MCF 10A (cell line): Measurements from ENCODE around the gene USP50. TPM values are rescaled to one million over a fixed set of nuclear protein-coding genes. Genes with fewer than 3 reads are reported as not detected.
A peak's percentile ranks its signal among the peaks of the same experiment; 100 is the strongest.

Source experiments
- BruUV-seq: library from RNA; stranded (reverse); fragments of 400-500 nt; replicated peaks from 2 replicates; lab custom pipeline; 2021; lab: Mats Ljungman, UMichigan
- CTCF ChIA-PET: fragments of 300-600 bp; sonication (Branson Sonifier 250); formaldehyde crosslinking; extraction: SDS; loops from one replicate; lab custom pipeline; 2021; ENCODE audit warnings: antibody characterized with exemption, inconsistent platforms; lab: Yijun Ruan, JAX
- POLR2A ChIA-PET: fragments of 300-600, 350-650 bp; sonication (Branson Sonifier 250); formaldehyde crosslinking; extraction: SDS; loops from one replicate; lab custom pipeline; 2020; ENCODE audit warnings: antibody characterized with exemption, inconsistent platforms; lab: Yijun Ruan, JAX
- DNase-seq: peaks from one replicate; pipeline ENCODE4 v3.0.0-alpha.2; 2018; ENCODE audit not compliant: unreplicated experiment
- H3K27ac Mint-ChIP-seq: one replicate; pipeline ENCODE4 v1.8.0; 2022; ENCODE audit warnings: mild to moderate bottlenecking, low read depth, mixed read lengths; ENCODE audit not compliant: unreplicated experiment
- H3K27me3 Mint-ChIP-seq: one replicate; pipeline ENCODE4 v1.8.0; 2022; ENCODE audit warnings: mixed read lengths; ENCODE audit not compliant: insufficient read depth, unreplicated experiment
- H3K36me3 Mint-ChIP-seq: one replicate; pipeline ENCODE4 v1.8.0; 2022; ENCODE audit warnings: mild to moderate bottlenecking, moderate library complexity, mixed read lengths; ENCODE audit not compliant: insufficient read depth, unreplicated experiment
- H3K4me1 Mint-ChIP-seq: one replicate; pipeline ENCODE4 v1.8.0; 2022; ENCODE audit warnings: mixed read lengths; ENCODE audit not compliant: insufficient read depth, unreplicated experiment
- H3K4me3 Mint-ChIP-seq: one replicate; pipeline ENCODE4 v1.8.0; 2022; ENCODE audit warnings: mild to moderate bottlenecking, moderate library complexity, mixed read lengths; ENCODE audit not compliant: unreplicated experiment
- H3K9me3 Mint-ChIP-seq: one replicate; pipeline ENCODE4 v1.8.0; 2022; ENCODE audit warnings: mixed read lengths; ENCODE audit not compliant: unreplicated experiment
- intact Hi-C: fragments of 100-400 bp; cut with micrococcal nuclease; formaldehyde crosslinking; loops from 2 replicates; pipeline ENCODE4 v1.14.1; 2022
- total RNA-seq: library from RNA; stranded (reverse); gene quantifications from 2 replicates; pipeline ENCODE4 v1.2.3, GENCODE V29; 2022
- TF ChIP-seq, protein P1 (sequence below): fragments of 200-600 bp; IDR thresholded peaks from one replicate; pipeline ENCODE4 v1.8.0; 2022; ENCODE audit warnings: antibody characterized with exemption, mild to moderate bottlenecking; ENCODE audit not compliant: unreplicated experiment

USP50 gene
- total RNA-seq, 1 experiment from 2014 or later, result not detected

DNA sequence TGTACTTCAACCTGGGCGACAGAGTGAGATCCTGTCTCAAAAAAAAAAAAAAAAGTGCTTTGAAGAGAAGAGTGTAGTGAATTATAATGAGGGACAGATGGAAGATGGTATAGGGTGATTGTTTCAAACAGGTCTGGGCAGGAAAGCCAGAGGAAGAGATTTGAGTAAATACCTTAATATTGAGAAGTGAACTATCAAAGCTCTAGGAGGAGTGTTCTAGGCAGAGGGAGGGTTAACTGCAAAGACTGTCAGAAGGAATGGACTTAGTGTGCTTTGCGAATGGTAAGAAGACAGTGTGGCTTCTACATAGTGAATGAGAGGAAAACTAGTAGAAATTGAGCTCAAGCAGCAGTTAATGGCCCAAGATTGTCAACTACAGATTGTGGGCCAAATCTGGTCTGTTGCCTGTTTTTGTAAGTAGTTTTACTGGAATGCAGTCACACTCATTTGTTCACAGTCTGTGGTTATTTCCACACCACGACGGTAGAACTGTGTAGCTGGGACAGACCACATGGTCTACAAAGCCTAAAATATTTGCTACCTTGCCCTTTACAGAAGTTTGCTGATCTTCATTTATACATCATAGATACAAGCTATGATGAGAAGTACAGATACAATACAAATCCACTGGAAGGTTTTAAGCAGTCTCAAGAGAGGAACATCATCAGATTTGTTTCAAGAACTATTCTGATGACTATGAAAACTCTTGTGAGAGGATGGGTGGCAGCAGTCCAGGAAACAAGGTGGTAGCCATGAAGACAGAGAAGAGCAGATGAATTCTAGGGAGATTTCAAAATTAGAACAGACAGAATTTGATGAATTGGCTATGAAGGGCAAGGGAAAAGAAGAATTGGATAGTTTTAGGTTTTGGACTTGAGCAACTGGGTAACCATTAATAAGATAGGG lies 16.5 kb upstream of the USP50 start:
- POLR2A ChIA-PET, result interaction anchor here (0.6 to 1.5 kb wide), 5 partner anchors 17 to 410 kb away, joined by 3 to 5 read pairs (median 3); no protein-coding TSS in a partner anchor
- intact Hi-C loops, result no loop called here
- Mint-ChIP-seq H3K27ac (peak overlapping the region; percentile 81), H3K4me3 (no peak overlapping the region), H3K4me1 (peaks cover 12% of the 10 kb centered on the region), H3K27me3 (no peaks in the 10 kb centered on the region), H3K36me3 (peaks cover 86% of the 10 kb centered on the region), H3K9me3 (no peaks in the 10 kb centered on the region)
- TF ChIP-seq, protein P1, sequence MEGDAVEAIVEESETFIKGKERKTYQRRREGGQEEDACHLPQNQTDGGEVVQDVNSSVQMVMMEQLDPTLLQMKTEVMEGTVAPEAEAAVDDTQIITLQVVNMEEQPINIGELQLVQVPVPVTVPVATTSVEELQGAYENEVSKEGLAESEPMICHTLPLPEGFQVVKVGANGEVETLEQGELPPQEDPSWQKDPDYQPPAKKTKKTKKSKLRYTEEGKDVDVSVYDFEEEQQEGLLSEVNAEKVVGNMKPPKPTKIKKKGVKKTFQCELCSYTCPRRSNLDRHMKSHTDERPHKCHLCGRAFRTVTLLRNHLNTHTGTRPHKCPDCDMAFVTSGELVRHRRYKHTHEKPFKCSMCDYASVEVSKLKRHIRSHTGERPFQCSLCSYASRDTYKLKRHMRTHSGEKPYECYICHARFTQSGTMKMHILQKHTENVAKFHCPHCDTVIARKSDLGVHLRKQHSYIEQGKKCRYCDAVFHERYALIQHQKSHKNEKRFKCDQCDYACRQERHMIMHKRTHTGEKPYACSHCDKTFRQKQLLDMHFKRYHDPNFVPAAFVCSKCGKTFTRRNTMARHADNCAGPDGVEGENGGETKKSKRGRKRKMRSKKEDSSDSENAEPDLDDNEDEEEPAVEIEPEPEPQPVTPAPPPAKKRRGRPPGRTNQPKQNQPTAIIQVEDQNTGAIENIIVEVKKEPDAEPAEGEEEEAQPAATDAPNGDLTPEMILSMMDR, result no peak
- DNase-seq, result no peak
- no TSS peak for BruUV-seq
- CTCF ChIA-PET, result interaction anchor here (0.6 kb wide), 2 partner anchors 236 to 374 kb away, joined by 3 read pairs; no protein-coding TSS in a partner anchor

DNA sequence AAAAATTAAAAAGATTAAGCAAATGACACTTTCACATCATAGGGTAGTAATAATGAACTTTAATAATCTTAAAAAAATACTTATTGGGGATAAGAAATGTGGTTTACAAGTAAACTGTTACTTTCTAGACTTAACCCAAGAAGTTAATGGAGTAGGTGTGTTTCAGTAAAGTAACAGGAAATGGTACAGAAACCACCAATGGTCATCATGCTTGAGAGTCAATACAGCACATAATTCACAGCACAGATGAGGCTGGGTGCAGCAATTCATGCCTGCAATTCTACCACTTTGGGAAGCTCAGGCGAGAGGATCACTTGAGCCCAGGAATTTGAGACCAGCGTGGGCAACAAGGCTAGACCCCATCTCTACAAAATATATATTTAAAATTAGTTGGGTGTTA lies 11.5 kb upstream of the USP50 start:
- H3K27me3 Mint-ChIP-seq, result no peaks in the 10 kb centered on the region
- DNase-seq, result no peak
- ChIA-PET CTCF (no interaction called here), POLR2A (no interaction called here)
- no peaks in the 10 kb centered on the region for H3K9me3 Mint-ChIP-seq
- no TSS peak for BruUV-seq
- intact Hi-C loops, result no loop called here
- TF ChIP-seq, protein P1, result no peak
- no peak overlapping the region for H3K4me3 Mint-ChIP-seq
- H3K27ac Mint-ChIP-seq, result no peak overlapping the region
- peaks cover 70% of the 10 kb centered on the region for H3K36me3 Mint-ChIP-seq
- peaks cover 6% of the 10 kb centered on the region for H3K4me1 Mint-ChIP-seq

DNA sequence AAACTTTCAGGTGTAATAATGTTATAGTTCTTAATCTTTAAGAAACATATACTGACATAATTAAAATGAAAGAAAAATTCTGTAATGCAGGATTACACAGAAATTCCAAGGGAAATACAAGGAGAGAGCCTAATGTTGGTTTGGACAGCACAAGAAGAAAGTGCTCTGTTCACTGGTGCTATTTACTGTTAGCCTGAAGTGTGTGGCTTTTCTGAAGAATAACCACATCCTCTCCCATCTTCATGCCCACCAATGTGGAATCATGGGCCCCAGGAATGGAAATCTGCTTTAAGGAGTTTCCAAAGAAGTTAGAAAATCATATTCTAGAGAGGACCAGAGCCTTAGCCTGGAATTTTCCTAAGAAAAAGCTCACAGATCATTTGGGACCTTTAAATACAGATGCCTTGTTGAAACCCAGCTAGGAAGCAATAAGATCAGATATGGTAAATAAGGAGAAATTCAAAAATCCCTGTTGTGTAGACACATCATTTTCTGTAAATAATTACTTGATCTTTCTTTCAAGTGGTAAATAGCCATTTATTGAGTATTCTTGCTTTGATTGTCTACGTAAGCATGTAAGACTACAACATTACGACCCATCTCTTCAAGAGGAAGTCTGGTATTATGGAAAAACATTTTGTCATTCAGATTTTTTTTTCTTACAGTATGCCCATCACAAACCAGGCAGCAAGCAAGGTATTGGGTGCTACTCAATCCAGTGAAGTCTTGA lies 10.3 kb upstream of the USP50 start:
- TF ChIP-seq, protein P1, result no peak
- H3K36me3 Mint-ChIP-seq, result peaks cover 58% of the 10 kb centered on the region
- no peaks in the 10 kb centered on the region for H3K27me3 Mint-ChIP-seq
- no peak overlapping the region for H3K4me3 Mint-ChIP-seq
- POLR2A ChIA-PET, result no interaction called here
- CTCF ChIA-PET, result no interaction called here
- H3K27ac Mint-ChIP-seq, result no peak overlapping the region
- intact Hi-C loops, result no loop called here
- no TSS peak for BruUV-seq
- no peaks in the 10 kb centered on the region for H3K9me3 Mint-ChIP-seq
- H3K4me1 Mint-ChIP-seq, result no peaks in the 10 kb centered on the region
- no peak for DNase-seq

DNA sequence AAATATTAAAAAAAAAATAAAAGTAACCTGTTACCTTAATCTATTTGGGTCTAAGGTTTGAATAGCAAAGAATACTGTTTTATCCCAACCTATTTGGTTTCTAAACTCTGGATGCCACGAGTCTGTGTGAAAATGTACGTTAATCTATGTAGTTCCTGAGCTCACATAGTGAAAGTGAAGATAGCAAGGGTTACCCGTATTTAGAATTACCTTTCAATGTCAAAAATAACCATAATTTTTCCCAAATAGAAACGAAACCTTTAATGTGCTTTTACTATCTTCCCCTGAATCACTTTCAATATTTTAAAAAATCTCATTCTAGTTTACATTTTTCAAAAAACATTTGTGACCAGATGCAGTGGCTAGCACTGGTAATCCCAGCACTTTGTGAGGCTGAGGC lies 5.8 kb upstream of the USP50 start:
- POLR2A ChIA-PET, result no interaction called here

More for the DNA sequence above, 5.8 kb upstream of the USP50 start:
- intact Hi-C loops, result no loop called here
- TF ChIP-seq, protein P1, result no peak
- CTCF ChIA-PET, result interaction anchor here (0.6 kb wide), 1 partner anchor 45 kb away, joined by 3 read pairs; no protein-coding TSS in a partner anchor
- no peaks in the 10 kb centered on the region for H3K9me3 Mint-ChIP-seq
- no peak overlapping the region for H3K27ac Mint-ChIP-seq
- no peak overlapping the region for H3K4me3 Mint-ChIP-seq
- H3K36me3 Mint-ChIP-seq, result peaks cover 23% of the 10 kb centered on the region
- BruUV-seq, result no TSS peak
- H3K4me1 Mint-ChIP-seq, result no peaks in the 10 kb centered on the region
- no peak for DNase-seq
- no peaks in the 10 kb centered on the region for H3K27me3 Mint-ChIP-seq
